GM19463 (cell line): Measurements from ENCODE around the gene DEK.
"Not testable (repeated sequence)": the region's sequence is repeated elsewhere in the genome, so short reads cannot be mapped to it uniquely, and the experiment has no call there.

ENCODE experiments used
- ATAC-seq: cut with Tn5 transposase; IDR thresholded peaks from one replicate; pipeline ENCODE4 v1.9.1; 2021; ENCODE audit warnings: mild to moderate bottlenecking, moderate library complexity; ENCODE audit not compliant: unreplicated experiment

DEK gene

DNA sequence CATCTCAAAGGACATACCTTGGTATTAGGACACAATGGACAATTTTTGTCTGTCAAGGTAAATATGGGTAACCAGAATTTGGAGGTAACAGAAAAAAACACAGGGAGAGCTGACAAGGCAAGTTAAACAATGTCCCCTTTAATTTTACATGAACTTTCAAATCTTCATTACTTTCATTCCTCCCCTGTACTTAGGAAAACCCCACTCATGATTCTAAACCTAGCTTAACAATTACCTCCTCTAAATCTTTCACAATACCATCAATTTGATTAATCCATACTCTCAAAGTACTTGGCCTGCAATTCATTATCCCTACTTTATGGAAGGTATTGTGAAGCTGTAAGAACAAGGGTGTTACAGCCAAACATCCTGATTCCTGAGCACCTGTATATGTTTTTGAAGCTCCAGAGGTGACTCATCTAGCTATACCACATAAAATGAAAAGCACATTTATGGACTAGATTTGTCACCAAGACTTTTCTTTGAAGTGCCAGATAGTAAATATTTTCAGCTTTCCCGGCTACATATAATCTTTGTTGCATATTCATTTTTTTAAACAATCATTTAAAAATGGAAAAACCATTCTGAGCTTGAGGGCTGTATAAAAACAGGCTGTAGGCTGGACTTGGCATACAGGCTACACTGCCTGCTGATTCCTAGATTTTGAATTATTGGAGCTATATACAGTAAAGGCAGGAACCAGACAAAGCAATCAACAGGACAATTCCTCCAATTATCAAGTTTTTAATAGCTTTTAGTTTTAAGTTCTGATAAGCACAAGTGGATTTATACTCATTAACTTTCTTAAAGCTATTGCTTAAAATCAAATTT, 22.9 kb downstream of the DEK start:
- ATAC-seq: peak; percentile 44

DNA sequence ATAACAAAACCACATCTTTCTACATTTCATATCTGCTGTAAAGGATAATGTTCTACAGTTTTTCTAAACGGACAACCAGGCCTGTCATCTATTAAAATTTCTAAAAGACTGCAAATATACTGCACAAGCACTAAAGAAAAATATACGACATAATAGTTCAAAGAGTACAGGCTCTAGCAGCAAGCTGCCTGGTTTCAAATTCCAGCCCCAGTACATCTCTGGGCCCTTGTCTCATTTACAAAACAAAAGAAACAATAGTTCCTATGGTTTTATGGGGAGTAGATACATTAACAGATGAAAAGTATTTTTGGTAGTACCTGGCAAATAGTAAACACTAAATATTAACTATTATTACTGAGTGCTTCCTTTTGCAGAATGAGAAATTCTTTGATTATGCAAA, 24.1 kb downstream of the DEK start:
- no peak for ATAC-seq

DNA sequence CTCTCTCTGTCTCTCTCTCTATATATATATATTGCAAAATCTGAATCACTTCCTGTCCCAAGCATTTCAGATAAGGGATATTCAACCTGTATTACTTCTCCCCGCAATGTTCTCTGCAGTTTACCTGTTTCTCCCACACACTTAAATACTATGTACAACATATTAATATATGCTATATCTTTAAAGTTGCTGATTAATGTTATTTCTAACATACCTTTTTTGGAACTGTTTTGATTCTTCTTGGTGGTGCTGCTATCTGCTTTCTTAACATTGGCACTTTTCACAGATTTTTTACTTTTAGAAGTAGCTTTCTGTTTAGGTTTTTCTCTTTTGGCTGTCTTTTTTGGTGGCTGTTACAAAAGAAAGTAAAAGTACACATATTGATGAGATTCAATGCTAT, 27.2 kb downstream of the DEK start:
- ATAC-seq: no peak

DNA sequence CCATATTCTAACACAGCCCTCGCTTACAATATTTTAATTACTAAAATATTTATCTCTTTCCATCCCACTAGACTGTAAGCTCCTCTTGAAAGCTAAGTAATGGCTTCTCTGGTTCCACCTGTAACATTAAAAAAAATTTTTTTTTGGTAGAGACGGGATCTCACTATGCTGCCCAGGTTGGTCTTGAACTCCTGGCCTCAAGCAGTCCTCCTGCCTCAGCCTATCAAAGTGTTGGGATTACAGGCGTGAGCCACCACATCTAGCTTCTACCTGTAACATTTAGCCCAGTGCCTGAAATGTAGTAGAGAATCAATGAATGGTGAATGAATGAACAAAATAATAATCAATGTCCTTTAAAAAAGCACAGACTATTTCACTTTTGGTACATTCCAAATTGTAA, 28.8 kb downstream of the DEK start:
- ATAC-seq: no peak

DNA sequence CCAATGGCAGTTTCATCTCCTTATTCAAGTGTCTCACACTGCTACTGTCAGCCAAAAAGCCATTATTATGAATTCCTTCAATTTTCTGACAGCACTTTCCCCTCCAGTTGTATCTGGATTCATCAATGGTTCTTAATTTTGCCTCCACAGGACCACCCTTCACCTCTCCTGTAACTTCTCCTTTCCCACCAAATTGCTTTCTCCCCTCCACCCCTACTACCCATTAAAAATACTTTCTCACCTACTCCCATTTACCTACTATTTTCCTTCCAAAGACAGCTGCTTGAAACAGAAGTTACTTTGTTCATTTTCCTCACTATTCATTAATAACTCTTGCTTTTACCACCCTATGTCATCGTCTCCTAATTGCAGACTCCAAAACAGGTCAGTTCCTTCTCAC, 29.8 kb downstream of the DEK start:
- ATAC-seq: no peak

DNA sequence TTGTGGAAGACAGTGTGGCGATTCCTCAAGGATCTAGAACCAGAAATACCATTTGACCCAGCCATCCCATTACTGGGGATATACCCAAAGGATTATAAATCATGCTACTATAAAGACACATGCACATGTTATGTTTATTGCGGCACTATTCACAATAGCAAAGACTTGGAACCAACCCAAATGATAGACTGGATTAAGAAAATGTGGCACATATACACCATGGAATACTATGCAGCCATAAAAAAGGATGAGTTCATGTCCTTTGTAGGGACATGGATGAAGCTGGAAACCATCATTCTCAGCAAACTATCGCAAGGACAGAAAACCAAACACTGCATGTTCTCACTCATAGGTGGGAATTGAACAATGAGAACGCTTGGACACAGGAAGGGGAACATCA, 30.6 kb downstream of the DEK start:
- ATAC-seq: not testable (repeated sequence)

DNA sequence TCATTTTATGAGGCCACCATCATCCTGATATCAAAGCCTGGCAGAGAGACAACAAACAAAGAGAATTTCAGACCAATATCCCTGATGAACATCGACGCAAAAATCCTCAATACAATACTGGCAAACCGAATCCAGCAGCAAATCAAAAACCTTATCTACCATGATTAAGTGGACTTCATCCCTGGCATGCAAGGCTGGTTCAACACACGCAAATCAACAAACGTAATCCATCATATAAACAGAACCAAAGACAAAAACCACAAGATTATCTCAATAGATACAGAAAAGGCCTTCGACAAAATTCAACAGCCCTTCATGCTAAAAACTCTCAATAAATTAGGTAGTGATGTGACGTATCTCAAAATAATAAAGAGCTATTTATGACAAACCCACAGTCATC, 32.5 kb downstream of the DEK start:
- not testable (repeated sequence) for ATAC-seq

DNA sequence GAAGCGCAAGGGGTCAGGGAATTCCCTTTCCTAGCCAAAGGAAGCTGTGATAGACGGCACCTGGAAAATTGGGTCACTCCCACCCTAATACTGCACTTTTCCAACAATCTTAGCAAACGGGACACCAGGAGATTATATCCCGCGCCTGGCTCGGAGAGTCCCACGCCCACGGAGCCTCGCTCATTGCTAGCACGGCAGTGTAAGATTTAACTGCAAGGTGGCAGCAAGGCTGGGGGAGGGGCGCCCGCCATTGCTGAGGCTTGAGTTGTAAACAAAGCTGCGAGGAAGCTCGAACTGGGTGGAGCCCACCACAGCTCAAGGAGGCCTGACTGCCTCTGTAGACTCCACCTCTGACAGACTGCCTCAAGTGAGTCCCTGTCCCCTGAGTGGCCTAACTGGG, 35.7 kb downstream of the DEK start:
- ATAC-seq: not testable (repeated sequence)

DNA sequence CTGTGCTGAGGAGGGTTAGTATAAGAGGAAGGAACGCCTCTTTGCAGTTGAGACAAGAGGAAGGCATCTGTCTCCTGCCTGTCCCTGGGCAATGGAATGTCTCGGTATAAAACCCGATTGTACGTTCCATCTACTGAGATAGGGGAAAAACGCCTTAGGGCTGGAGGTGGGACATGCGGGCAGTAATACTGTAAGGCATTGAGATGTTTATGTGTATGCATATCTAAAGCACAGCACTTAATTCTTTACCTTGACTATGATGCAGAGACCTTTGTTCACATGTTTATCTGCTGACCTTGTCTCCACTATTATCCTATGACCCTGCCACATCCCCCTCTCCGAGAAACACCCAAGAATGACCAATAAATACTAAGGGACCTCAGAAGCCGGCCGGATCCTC, 37.2 kb downstream of the DEK start:
- ATAC-seq: not testable (repeated sequence)

DNA sequence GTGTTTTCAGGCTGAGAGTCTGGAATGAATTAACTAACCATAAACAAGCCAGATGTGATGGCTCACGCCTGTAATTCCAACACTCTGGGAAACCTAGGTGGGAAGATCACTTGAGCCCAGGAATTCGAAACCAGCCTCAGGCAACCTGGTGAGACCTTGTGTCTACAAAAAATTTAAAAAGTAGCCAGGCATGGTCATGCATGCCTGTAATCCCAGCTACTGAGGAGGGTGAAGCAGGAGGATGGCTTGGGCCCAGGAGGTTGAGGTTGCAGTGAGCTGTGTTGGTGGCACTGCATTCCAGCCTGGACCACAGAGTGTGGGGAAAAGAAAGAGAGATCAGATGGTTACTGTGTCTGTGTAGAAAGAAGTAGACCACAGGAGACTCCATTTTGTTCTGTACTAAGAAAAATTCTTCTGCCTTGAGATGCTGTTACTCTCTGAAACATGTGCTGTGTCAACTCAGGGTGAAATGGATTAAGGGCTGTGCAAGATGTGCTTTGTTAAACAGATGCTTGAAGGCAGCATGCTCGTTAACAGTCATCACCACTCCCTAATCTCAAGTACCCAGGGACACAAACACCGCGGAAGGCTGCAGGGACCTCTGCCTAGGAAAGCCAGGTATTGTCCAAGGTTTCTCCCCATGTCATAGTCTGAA, 37.8 kb downstream of the DEK start:
- not testable (repeated sequence) for ATAC-seq

DNA sequence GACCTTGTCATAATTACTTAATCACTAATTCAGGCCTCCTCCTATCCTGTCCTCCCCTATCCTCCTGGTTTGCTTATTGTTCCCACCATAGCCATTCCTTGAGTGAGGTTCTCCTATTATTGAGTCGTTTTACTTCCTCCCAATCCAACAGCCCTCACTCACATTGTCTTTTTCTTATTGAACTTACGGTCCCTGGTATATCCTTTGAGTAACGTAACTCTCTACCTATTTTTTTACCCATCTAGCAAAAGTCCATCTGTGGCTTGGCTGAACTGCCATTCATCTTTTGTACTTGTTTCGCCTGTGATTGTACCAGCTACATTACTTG, 43.1 kb downstream of the DEK start:
- ATAC-seq: no peak

DNA sequence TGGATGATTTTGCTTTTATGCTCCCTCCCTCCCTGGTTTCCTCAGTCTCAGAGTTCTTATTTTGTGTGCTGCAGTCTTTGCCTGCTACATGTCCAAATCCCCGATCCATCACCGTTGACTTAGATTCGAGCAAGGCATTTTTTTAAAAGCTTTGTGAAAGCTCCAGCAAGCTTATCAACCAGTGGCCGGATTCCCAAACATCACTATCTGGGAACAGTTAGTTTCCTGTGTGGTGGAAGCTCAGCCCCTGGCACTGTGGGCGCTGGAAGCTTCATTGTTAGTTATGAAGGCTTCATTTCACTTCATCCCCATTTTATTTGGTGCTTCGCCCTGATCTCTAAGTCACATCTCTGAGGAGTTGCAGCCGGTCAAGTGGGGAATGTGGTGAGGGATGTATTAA, 44.7 kb downstream of the DEK start:
- no peak for ATAC-seq

DNA sequence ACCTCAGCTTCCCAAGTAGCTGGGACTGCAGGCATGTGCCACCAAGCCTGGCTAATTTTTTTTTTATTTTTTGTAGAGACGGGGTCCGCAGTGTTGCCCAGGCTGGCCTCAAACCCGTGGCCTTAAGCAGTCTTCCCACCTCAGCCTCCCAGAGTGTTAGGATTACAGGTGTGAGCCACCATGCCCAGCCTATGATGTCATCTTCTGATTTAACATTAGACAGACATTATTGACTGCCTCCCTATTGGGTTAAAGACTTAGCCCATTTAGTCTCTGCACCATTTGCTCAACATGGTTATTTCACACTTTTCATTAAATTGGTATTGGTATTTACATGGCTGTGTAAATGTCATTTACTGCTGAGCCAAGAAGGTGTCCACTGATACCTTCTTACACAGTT, 46.1 kb downstream of the DEK start:
- no peak for ATAC-seq

DNA sequence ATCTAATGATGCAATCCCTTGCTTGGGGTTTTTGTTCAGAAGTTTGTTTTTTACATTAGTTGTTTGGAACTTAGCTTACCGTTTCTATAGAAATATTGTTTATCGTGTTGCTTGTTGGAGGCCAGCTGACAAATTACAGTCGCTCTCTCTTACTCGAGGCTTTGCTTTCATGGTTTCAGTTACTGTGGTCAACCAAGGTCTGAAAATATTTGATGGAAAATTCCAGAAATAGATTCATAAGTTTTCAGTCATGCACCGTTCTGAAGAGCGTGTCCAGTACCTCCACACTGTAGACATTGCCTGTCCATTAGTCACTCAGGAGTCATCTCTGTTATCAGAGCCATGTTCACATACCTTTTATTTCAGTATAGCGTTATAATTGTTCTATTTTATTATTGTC, 47.9 kb downstream of the DEK start:
- no peak for ATAC-seq

DNA sequence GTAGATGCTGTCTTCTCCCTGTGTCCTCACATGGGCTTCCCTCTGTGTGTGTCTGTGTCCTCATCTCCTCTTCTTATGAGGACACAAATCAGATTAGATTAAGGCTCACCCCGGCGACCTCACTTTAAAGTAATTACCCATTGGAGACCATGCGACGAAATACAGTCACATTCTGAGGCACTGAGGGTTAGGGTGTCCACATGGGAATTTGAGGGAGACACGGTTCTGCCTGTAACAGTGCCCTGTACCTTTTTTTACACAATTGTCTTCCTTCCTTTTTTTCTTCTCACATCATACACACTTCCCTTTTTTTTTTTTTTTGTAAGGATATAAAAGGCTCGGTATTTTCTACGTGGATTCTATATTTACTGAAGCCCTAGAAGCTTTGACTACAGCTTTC, 48.9 kb downstream of the DEK start:
- ATAC-seq: no peak

DNA sequence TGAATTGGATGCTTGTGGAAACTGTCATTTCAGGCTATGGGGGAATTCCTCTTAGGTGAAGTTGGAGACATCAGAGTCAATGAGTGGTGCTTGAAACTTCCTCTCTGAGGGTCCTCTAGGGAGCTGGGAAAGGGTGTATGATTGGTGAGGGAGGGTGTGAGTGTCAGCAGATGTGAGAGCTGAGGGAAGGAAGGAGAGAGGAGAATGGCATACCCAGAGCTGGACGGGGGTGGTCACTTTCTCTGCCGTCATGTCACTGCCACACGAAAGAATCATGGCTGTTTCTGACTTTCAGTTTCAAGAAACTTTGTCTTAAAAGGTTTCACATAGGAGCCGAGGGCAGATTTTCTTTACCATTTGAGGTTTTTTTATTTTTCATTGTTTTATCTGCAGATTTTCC, 50.3 kb downstream of the DEK start:
- peak; percentile 34 for ATAC-seq

DNA sequence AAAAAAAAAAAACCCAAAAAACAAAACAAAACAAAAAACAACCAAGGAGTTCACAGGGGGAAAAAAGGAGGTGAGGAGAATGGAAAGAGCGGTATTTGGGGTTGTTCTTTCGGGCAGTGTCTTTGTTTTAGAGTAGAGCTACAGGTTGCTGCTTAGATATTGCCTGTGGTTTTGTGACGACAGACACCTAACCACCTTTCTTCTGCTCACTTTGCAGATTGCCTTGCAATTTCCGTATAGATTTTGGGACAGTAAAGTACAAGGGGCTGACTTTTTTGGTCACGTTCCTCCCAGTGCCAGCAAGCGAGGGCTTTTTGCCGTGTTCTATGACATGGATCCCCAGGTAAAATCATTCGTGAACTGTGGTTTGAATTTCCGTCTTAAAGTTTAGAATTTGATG, 50.9 kb downstream of the DEK start:
- ATAC-seq: no peak

DNA sequence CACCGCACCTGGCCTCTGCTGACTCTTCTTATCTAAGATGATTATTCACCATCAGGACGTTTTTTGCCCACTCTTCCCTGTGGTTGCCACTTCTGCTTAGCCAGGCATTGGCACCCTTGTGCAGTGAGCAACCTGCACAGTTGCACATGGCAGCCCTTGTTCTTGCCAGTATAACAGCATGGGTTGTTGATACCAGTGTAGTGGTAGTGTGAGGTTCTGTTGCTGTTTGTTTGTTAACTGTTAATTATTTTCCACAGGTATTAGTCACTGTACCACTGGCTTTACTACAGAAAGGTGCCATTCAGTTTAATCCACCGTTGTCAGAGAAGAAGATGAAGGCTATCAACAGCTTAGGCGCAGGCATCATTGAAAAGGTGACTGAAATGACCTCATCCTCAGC, 52.1 kb downstream of the DEK start:
- no peak for ATAC-seq

DNA sequence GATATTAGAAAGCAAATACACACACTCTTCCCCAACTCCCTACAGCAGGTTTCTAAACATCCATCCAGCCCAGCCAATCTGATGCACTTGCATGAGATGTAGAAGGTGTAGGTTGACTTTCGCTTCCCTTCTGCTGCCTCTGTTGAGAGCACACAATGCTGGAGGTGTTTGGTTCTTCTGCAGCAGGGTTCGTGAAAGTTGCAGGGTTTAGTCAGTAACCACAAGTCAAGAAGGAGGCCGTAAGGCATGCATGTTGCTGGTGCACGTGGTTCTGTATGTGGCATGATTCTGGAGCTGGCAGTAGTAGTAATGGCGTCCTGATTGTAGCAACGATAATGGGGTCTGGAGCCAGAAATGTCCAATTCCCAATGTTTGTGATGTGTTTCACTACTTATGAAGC, 53.0 kb downstream of the DEK start:
- ATAC-seq: peak; percentile 91

DNA sequence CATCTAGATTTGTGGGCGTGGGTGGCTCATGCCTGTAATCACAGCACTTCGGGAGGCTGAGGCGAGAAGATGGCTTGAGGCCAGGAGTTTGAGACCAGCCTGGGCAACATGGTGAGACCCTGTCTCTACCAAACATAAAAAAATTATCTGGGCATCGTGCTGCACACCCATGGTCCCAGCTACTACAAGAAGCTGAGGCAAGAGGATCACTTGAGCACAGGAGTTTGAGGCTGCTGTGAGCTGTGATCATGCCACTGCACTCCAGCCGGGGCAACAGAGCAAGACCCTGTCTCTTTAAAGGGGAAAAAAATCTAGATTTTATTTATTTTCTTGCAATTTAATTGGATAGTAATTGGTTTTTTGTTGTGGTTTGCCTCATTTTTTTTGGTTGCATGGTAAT, 53.6 kb downstream of the DEK start:
- no peak for ATAC-seq

DNA sequence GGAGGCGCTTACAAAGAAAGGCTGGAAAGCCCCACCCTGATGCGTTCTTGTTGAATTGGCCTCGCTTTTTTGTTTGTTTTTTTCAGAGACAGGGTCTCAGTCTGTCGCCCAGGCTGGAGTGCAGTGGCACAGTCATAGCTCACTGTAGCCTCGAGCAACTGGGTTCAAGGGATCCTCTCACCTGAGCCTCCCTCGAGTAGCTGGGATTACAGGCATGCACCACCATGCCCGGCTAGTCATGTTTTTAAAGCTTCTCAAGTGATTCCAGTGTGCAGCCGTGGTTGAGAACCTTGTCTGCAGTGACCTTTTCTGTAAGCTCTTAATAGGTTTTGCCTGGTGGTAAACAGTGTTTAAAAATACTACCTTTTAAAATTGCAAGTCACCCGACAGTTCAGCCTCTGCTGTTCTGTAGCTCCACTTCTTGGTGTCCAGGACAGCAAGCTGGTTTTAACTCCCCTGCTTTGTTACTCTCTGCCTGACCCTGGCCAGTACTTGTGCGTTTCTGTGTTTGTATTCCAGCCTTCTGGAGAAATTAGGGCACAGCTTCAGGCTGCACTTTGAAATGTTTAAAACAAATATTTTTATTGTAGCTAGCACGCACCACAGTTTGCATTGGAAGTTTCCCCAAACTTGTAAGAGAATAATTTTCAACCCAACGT, 54.7 kb downstream of the DEK start:
- ATAC-seq: no peak

DNA sequence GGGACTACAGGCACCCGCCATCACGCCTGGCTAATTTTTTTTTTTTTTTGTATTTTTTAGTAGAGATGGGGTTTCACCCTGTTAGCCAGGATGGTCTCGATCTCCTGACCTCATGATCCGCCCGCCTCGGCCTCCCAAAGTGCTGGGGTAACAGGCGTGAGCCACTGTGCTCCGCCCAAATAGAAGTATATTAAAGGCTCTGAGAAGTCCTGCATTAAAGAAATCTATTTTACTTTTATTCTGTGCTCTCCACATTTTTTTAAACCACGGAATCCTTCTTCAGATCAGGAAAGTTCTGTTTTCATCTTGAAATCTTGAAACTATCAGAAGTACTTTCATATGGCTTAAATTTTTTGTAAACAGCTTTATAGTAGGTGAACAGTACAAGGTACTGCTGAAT, 55.6 kb downstream of the DEK start:
- not testable (repeated sequence) for ATAC-seq
